ENCODE results near the gene SLC5A1.
A peak's percentile ranks its signal among the peaks of the same experiment; 100 is the strongest.
"Not testable (repeated sequence)": the region's sequence is repeated elsewhere in the genome, so short reads cannot be mapped to it uniquely, and the experiment has no call there.

SLC5A1 gene

DNA sequence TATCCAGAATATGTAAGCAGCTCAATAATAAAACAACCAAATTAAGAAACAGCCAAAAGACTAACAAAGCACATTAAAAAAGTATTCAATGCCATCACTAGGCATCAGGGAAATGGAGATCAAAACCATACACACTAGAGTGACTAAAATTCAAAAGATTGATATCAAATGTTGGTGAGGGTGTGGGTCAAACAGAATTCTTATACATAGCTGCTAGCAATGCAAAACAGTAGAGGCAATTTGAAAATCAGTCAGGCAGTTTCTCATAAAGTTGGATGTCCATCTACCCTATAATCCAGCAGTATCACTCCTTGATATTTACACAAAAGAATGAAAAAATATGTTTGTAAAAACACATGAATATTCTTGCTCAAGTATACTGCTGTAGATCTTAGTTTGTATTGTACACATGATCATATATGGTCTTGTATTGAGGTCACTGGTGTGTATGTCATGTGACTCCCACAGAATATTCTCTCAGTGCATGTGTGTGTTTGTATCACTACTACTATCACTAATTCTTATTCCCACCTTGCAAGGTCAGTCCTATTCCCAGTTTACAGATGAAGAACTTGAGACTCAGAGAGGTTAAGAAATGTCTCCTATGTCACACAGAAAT is 54.9 kb downstream of the SLC5A1 start:
- DNase-seq: no peak

DNA sequence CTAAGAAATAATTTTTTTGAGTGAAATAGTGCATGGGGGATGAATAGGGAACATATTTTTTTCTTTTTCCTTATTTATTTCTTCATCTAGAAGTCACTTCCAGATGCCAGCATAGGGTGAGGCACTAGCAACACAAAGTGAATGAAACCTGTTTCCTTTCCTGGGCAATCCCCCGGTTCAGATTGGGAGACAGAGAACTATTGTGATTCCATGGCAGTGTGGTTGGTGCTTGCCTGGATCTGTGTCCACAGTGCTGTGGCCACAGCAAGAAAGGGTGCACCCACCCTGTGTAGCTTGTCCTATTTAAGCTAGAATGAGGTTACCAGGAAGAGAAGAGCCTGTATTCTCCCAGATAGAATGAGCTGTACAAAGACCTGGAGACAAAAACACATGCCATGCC is 57.6 kb downstream of the SLC5A1 start:
- DNase-seq: no peak

DNA sequence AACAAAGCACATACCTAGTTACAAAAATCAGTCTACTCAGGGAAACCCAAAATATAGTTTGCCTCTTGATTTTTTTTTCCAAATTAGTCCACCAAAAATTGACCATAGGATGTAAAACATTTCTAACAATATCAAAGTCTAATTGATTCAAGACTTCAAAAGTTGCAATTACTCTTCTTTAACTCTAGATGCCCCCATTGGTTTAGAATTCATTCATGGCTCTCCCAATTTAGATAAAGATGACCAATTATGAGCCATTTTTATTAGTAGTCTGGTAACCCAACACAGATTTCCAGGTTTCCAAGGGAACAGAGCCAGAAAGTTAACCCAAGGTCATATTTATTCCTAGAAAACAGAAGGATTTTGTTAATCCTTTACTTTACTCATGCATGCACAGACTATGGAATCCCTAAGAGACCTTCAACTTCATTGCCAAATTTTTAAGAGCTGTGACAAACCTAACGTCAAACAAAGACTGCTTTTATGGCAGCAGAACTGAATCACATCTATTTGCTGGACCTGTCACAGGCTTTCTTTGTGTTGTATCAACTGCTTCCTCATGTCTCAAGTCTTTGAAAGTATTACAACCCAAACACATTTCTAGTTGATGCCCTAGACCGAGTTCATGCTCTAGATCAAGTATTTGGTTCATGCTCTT is 60.7 kb downstream of the SLC5A1 start:
- no peak for DNase-seq

DNA sequence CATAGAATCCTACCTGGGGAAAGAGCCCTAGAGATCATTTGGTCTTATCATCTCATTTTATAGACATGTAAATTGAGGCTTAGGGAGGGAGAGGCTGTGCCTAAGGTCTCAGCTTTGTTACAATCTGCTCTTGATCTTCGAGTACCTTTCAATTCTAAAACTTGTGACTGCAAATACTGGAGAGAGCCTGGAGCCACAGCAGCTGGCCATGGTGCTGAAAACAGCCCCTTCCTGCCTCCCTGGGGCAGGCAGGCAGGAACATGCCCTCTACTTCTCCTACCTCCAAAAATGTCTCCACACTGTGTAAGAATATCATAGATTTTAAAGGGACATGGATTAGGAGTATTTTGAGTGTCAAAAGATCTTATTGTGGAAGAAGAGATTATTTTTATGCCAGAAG is 63.9 kb downstream of the SLC5A1 start:
- no peak for DNase-seq

DNA sequence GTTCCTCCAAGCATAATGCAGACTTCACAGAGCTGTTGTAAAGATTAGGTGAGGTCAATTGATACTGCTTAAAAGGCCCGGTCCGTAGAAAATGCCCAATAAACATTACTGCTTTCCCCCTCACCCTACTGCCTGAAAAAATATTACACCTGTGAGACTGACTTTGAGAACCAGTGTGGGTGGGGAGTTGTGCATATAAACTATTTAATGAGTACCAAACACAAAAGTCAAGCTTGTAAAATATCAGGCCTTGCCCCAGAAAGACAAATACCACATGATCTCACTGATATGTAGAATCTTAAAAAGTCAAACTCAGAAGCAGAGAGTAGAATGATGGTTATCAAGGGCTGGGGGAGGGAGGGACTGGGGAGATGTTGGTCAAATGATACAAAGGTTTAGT is 69.3 kb downstream of the SLC5A1 start:
- no peak for DNase-seq

DNA sequence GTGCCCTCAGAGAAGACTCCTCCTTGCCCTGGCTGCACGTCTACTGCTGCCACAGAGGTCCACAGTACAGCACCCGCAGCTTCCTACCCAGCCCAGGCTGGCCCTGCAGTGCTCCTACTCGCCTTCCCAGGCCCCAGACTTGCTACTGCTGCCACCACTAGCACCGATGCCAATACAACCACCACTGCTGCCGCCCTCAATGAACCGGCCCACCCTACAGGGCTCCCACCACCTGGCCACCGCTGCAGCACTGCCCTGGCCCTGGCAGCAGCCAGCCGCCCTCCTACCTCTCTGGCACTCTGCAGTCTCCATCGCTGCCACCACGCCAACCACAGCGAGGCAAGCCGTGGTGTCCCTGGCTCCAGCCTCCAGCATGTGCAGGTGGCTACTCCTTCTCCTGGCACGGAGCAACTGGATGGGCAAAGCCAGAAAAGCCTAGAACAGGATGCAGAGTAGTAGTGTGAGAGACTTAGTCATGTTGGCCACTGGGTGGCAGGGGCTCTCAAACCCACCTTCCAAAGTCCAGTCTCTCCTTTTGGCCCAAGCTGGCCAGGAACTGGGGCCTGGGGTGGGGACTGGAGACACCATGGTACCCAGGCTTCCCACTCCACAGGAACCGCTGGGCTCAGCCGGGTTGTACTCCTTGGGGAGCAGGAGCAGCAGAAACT is 76.6 kb downstream of the SLC5A1 start:
- no peak for DNase-seq

DNA sequence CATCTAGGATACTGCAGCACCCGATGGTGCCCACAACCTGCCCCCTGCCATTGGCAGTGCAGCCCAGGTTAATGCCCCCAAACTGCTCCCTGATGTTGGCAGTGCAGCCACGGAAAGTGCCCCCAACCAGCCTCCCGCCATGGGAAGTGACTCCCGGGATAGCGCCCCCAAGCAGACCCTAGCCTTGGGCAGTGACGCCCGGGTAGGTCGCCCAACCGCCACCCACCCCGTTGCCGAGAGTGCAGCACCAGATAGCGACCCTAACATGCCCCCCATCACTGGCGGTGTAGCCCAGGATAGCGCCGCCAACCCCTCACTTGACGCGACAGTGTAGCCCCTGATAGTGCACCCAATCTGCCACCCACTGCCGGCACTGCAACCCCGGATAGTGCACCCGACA is 77.5 kb downstream of the SLC5A1 start:
- DNase-seq: no peak

DNA sequence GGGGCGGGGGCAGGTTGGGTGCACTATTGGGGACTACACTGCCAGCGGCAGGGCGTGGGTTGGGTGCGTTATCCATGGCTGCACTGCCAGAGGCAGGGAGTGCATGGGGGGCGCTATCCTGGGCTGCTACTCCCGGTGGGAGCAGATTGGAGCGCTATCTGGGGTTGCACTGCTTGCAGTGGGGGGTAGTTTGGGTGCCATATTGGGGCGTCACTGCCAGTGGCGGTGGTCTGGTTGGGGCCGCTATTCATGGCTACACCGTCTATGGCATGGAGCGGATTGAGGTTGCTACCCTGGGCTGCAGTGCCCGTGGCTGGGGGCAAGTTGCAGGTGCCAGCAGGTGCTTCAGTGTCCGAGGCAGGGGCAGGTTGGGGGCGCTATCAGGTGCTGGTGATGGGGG is 79.8 kb downstream of the SLC5A1 start:
- no peak for DNase-seq

DNA sequence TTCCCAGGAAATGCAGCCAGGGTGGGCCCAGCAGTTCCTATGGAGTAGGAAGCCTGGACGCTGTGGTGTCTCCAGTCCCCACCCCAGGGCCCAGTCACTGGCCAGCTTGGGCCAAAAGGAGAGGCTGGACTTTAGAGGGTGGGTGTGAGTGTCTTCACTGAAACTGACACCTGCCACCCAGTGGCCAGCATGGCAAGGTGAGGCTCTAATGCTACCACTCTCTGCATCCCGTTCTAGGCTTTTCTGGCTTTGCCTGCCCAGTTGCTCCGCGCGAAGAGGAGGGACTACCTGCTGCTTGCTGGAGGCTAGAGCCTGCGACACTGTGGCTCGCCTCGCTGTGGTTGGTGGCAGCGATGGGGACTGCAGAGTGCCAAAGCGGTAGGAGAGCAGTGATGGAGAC is 80.6 kb downstream of the SLC5A1 start:
- no peak for DNase-seq

DNA sequence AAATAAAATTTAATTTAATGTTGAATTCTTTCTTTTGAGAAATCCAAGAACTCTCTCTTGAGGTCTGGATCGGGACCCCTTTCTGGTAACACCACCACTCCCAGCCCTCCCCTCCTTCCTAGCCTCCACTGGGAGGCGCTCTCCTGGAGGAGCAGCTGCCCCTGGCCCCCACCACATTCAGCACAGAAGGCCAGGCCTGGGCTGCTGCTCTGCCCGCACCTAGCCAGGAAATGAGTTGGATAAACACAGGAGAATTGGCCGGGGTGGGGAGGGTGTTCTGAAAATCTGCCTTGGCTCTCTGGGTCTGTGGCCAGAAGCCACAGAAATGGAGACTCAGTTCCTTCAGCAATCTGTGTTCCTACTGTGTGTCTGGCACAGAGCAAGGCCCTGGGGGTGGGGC is 84.8 kb downstream of the SLC5A1 start:
- no peak for DNase-seq

DNA sequence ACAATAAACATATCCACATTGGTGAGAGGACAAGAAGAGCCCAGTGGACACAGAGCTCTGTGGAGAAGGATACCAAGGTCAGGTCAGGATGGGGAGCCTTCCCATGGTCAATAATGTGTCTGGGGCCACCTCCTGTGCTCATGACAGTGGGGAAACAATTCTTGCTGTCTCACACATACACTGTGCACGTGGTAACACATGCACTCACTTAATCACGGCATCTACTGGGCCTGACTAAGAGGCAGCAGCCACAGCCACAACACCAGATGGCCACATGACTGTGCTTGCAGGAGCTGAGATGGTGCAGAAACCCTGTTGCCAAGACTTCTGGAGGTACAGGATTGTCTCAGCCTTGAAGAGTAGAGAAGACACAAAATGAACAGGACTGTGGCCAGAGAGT is 87.4 kb downstream of the SLC5A1 start:
- DNase-seq: no peak

DNA sequence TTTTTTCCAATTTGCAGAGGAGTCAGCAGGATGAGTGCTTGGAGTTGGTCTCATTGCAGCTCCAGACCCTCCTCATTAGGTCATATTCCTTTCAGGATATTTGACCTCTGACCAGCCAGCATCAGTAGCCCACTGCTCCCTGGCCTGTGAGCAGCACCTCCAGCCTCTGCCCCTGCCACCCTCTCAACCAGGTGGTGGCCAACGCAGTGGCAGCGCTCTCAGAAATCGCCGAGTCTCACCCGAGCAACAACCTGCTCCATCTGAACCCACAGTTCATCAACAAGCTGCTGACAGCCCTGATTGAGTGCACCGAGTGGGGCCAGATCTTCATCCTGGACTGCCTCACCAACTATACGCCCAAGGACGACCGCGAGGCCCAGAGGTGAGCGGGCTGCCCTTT is 89.1 kb downstream of the SLC5A1 start:
- no peak for DNase-seq

DNA sequence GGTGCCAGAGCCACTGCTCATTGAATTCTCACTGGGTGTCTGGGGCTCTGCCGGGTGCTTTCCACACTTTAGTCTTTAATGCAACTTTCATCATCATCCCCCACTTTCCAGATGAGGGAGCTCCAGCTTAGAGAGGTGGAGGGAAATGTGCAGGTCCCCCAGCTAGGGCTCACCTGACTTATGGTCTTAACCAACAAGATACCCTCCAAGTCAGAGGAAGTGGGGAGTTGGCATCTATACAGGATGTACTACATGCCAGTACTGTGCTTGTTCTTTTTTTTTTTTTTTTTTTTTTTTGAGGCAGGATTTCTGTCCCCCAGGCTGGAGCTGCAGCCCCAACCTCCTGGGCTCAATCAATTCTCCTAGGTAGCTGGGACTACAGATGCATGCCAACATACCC is 89.7 kb downstream of the SLC5A1 start:
- no peak for DNase-seq

DNA sequence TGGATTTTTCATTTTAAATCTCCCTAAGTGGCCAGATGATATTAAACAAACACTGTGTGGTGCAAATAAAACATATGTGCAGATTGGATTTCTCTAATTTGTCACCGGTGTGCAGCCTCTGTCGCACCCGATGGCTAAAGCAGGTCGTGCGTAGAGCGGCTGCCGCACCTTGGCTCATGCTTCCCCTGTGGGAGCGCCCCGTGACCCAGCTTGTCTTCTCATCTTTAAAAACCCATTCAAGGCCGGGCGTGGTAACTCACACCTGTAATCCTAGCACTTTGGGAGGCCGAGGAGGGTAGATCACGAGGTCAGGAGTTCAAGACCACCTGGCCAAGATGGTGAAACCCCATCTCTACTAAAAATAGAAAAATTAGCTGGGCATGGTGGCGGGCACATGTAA is 91.7 kb downstream of the SLC5A1 start:
- DNase-seq: not testable (repeated sequence)

DNA sequence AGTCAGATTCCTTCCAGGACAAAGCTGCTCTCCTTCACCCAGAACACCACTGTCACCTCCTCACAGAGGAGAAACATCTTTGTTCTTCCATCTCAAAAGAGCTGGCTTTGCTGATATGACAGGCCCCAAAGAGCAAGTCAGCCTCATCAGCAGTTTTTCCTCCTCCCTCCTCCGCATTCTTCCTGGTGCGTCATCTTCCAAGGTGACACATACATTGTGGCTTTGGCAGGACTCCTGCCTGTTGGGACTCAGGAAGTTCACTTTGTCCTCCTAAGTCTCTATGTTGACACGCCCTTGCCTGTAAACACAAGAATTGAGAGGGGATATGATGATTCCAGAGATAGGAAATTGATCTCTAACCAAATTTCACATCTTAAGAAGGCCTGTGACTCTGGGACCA is 92.9 kb downstream of the SLC5A1 start:
- not testable (repeated sequence) for DNase-seq

DNA sequence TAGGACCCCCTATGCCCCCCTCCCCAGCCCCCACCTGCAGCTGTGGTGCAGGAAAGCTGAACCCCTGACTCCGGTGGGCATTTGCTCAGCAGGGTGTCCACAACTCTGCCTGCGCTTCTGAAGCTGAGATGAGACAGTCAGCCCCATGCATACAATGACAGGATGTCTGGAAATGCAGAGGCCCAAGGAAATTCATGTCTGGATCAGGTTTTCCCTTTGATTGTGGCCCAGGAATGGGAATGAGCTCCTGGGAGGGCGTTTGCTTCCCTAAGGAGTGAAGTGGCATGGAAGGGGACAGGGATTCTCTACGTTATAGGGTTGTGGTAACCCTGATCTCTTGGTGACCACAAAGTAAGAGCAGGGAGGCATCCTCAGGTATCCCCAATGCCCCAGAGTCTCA is 93.8 kb downstream of the SLC5A1 start:
- not testable (repeated sequence) for DNase-seq

DNA sequence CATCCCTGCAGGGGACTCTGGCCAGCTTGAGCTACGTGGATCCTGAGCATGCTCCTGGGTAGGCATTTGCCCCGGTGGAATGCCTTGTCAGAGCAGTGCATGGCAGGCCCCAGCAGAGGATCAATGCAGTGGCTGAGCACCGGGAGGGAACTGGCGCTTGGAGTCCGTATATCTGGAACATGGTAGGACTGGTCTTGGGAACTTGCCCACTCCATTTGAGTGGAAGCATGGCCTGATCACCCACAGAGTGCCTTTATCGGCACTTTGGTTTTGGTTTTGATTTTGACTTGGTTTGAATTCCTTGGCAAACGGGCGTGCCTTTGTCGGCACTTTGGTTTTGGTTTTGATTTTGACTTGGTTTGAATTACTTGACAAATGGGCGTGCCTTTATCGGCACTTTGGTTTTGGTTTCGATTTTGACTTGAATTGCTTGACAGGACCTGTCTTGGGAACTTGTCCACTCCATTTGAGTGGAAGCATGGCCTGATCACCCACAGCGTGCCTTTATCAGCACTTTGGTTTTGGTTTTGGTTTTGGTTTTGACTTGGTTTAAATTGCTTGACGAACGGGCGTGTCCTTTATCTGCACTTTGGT is 94.8 kb downstream of the SLC5A1 start:
- DNase-seq: peak in 3 of 4 experiments; percentile 10 to 38 (median 12)

DNA sequence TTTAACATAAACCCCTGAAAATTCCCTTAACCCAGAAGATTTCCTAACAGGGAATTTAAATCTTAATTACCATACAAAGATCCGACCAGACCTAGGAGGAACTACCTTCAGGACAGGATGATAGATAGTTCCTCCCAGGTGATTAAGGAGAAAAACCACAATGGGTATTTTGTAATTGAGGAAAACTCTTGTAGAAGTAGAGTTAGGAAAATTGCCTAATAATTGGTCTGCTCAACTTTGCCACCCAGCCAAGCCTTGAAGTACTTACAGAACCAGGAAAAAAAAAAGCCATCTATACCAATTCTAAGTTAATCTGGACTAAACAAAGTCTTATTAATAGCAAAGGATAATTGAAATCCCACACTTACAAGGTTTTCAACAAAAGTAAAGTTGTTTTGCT is 95.5 kb downstream of the SLC5A1 start:
- DNase-seq: not testable (repeated sequence)

DNA sequence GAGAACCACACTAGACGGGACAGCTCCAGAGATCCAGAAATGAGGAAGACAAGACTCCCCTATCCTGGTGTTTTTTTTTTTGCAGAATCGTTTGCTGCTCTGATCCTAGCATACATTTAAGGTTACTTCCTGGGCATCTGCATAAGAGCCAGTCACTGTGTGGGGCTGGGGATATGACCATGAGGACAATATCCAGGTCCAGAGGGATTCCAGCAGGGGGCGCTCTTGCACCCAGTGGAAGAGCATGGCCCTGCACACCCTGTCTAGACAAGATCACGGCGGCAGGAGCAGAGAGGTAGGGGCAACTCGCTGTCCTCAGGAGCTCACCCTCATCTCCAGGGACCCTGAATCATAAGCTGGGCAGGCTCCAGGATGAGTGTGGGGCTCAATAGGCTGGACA is 97.6 kb downstream of the SLC5A1 start:
- not testable (repeated sequence) for DNase-seq

DNA sequence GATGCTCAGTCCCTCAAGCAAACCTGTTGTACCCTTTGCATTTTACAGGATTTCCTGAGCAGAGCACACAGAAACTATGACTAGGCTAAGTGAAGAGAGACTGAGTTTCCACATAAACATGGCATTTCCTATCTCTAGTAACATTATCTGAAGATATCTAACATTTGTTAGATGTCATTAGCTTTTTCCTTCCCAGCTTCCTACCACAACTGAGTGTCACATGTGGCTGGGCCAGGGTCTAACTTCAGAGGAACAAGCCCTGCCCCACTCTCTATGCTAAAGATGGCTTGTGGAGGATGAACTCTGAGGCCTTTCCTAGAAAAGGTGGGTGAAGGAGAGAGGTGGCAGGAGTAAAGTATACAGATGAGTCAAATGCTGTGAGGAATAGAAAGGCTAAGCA is 99.5 kb downstream of the SLC5A1 start:
- DNase-seq: no peak

DNA sequence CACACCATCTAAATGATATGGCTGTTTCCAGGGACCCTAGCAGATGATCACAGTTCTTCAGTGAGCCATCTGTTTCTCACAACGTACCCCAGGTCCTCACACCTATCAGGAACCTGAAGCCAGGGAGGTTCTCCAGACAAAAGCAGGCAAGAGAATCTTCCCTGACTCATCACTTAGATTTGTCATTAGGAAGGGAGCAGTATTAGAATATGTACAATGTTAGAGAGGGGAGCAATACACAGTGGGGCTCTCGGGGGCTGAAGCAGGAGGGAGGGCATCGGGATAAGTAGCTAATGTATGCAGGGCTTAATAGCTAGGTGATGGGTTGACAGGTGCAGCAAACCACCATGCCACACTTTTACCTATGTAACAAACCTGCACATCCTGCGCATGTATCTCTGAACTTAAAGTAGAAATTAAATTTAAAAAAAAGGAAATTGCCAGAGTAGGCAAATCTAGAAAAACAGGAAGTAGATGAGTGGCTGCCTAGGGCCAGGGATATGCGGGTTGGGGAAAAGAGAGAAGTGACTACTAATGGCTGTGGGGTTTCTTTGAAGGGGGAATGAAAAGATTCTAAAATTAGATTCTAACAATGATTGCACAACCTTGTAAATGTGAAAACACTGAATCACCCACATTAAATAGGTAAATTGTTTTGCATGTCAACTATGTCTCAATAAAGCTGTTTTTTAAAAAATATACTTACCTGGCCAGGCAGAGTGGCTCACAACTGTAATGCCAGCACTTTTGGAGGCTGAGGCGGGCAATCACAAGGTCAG is 101.6 kb downstream of the SLC5A1 start:
- DNase-seq: no peak

DNA sequence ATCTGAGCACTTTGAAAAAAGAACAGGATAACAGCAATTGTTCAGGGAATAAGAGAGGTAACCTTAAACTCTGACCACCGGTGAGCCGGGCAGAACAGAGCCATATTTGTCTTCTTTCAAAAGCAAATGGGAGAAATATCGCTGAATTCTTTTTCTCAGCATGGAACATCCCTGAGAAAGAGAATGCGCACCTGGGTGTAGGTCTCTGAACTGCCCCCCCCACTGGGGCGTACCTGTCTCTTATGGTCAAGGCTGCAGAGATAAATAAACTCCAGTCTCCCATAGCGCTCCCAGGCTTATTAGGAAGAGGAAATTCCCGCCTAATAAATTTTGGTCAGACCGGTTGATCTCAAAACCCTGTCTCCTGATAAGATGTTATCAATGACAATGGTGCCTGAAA is 104.1 kb downstream of the SLC5A1 start:
- not testable (repeated sequence) for DNase-seq

DNA sequence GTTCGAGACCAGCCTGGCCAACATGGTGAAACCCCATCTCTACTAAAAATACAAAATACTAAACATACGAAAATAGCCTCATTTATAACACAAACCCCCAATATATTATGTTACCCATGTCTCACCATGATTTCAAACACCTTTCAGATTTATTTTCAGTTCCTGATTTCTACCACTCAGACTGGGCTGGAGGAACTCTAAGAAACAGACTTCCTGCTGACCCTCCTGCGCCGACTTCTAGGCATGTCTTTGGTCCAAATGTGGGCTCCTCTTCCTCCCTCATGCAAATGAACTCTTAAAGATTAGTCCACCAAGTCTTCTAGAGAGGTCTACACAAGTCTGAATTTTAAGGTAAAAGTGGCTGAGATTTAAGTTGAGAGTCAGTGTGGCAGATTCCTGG is 105.3 kb downstream of the SLC5A1 start:
- DNase-seq: not testable (repeated sequence)

Measured in activated CD4-positive, CD25-positive, alpha-beta regulatory T cell (primary cell).